T-cell (primary cell): ENCODE data around the gene DAPK2. TPM values are rescaled to one million over a fixed set of nuclear protein-coding genes. Genes with fewer than 3 reads are reported as not detected.

ENCODE experiments used
- ATAC-seq, 4 experiments: fragments of 200-7000 bp in 3 of 4; fragments of 150-1000 bp in 1 of 4; cut with Tn5 transposase; replicated peaks in 1 of 4; 1 replicate in 3 of 4; 2 replicates in 1 of 4; pipeline ENCODE4 v1.10.0; 2021; ENCODE audit warnings: moderate library complexity in 3 of 4, mild to moderate bottlenecking in 2 of 4, moderate number of reproducible peaks in 1 of 4
- CTCF ChIA-PET, 2 donors: fragments of 300-600 bp; sonication (Branson Sonifier 250); formaldehyde crosslinking; loops; one replicate each; lab custom pipeline; 2022; ENCODE audit warnings: antibody characterized with exemption in 2 of 2; lab: Charles Lee
- POLR2A ChIA-PET, 2 donors: fragments of 300-600 bp; sonication (Branson Sonifier 250); formaldehyde crosslinking; loops; one replicate each; lab custom pipeline; 2022; ENCODE audit warnings: antibody characterized with exemption in 2 of 2; lab: Charles Lee
- DNase-seq, 35 experiments: peaks; one replicate each; pipeline versions ENCODE4 v3.0.0 to v3.0.0-alpha.2; 2013 to 2023
- H3K27ac ChIP-seq: one replicate; pipeline ENCODE4 v1.5.1; 2013; ENCODE audit warnings: low read length
- H3K27me3 ChIP-seq, 2 experiments: replicated peaks in 1 of 2; 1 replicate in 1 of 2; 2 replicates in 1 of 2; pipeline versions ENCODE4 v1.6.1 to v1.7.0; 2013; ENCODE audit warnings: low read length in 1 of 2, mixed read lengths in 1 of 2; ENCODE audit not compliant: control insufficient read depth in 2 of 2, insufficient read depth in 2 of 2; ENCODE audit errors: extremely low read depth in 1 of 2
- H3K36me3 ChIP-seq, 2 donors: 1 replicate in 1 of 2; 2 replicates in 1 of 2; pipeline versions ENCODE4 v1.6.1 to v1.7.0; 2013; ENCODE audit warnings: low read length in 1 of 2; ENCODE audit not compliant: control insufficient read depth in 2 of 2, insufficient read depth in 1 of 2; ENCODE audit errors: extremely low read depth in 1 of 2
- H3K4me1 ChIP-seq, 2 experiments: 1 replicate in 1 of 2; 2 replicates in 1 of 2; pipeline versions ENCODE4 v1.6.1 to v1.7.0; 2013; ENCODE audit warnings: low read length in 2 of 2, mixed read lengths in 1 of 2; ENCODE audit not compliant: insufficient read depth in 2 of 2, control insufficient read depth in 1 of 2; ENCODE audit errors: extremely low read depth in 1 of 2
- H3K4me3 ChIP-seq, 2 donors: 1 replicate in 1 of 2; 2 replicates in 1 of 2; pipeline versions ENCODE4 v1.5.1 to v1.7.0; 2013; ENCODE audit warnings: mild to moderate bottlenecking in 2 of 2, low read length in 1 of 2, moderate library complexity in 1 of 2; ENCODE audit not compliant: control insufficient read depth in 1 of 2; ENCODE audit errors: extremely low read depth in 1 of 2
- H3K9me3 ChIP-seq: 2 replicates; pipeline ENCODE4 v1.7.0; 2013
- H3K27ac Mint-ChIP-seq, 2 donors: one replicate each; pipeline ENCODE4 v1.8.0; 2020 to 2021; ENCODE audit warnings: mild to moderate bottlenecking in 2 of 2, mixed read lengths in 2 of 2
- H3K27me3 Mint-ChIP-seq, 2 donors: one replicate each; pipeline ENCODE4 v1.8.0; 2021 to 2022; ENCODE audit warnings: mixed read lengths in 2 of 2
- H3K36me3 Mint-ChIP-seq: one replicate; pipeline ENCODE4 v1.8.0; 2021; ENCODE audit warnings: mixed read lengths
- H3K4me1 Mint-ChIP-seq, 3 donors: one replicate each; pipeline ENCODE4 v1.8.0; 2020 to 2022; ENCODE audit warnings: mixed read lengths in 3 of 3, mild to moderate bottlenecking in 1 of 3
- H3K4me3 Mint-ChIP-seq, 3 donors: one replicate each; pipeline ENCODE4 v1.8.0; 2020 to 2022; ENCODE audit warnings: mild to moderate bottlenecking in 3 of 3, mixed read lengths in 3 of 3, moderate library complexity in 3 of 3
- H3K9me3 Mint-ChIP-seq, 3 donors: one replicate each; pipeline ENCODE4 v1.8.0; 2020 to 2022; ENCODE audit warnings: mixed read lengths in 3 of 3
- WGBS: methylation state at CpG from one replicate; pipeline ENCODE4 v1.1.5; 2013; ENCODE audit warnings: missing lambda C conversion rate; ENCODE audit not compliant: insufficient coverage; 5-methylcytosine and 5-hydroxymethylcytosine counted together
- total RNA-seq, 35 experiments: library from RNA in 6 of 35; stranded (reverse) in 6 of 35; fragments of 120-200 nt in 1 of 35; gene quantifications; one replicate each; pipeline versions ENCODE4 v1.2.1 to v1.2.4 and lab custom pipeline; 2013 to 2026

The DAPK2 gene
- total RNA-seq = 10 to 100 TPM in 1 of 5 donors, 1 to 10 TPM in 3, under 1 TPM in 1; 0.78 to 23.5 (median 6.1) TPM
- total RNA-seq (2013) = 2.8 TPM
- 0.27 to 58.6 (median 6.2) reads per million in 29 experiments for total RNA-seq (lab: John Stamatoyannopoulos, UW)

- Mint-ChIP-seq H3K4me3 (peak within 1 kb of the TSS; percentile 70 to 81 (median 71)), H3K27ac (no peak within 1 kb of the TSS), H3K27me3 (peaks cover 7 to 13% of the 10 kb centered on the region in 2 donors), H3K4me1 (peaks cover 7 to 28% (median 11%) of the 10 kb centered on the region in 3 donors), H3K36me3 (no peaks in the 10 kb centered on the region), H3K9me3 (no peaks in the 10 kb centered on the region)
- Histone ChIP-seq H3K4me3 (peak within 1 kb of the TSS; percentile 49 to 55), H3K27me3 (peaks cover 0 to 41% of the 10 kb centered on the region in 2 experiments), H3K4me1 (peaks cover 0 to 17% of the 10 kb centered on the region in 2 experiments), H3K27ac (no peak within 1 kb of the TSS), H3K36me3 (no peaks in the 10 kb centered on the region), H3K9me3 (no peaks in the 10 kb centered on the region)
- under 1% methylated on average over 37 of the region's 50 CpGs for WGBS
- ChIA-PET POLR2A (interaction anchor here in 1 of 2 donors (0.6 kb wide), 1 partner anchor 105 kb away, joined by 3 read pairs; no protein-coding TSS in a partner anchor), CTCF (interaction anchor here (0.5 to 1.8 kb wide), 15 partner anchors 21 to 437 kb away, joined by 3 to 27 read pairs (median 4); no protein-coding TSS in a partner anchor)
- peak in 34 of 35 experiments; percentile 14 to 82 (median 44) for DNase-seq
- peak; percentile 89 to 93 (median 92) for ATAC-seq
These were observed at the start of gene DAPK2 for GRCh38 chr15:64046421-64047153. DAPK2 (minus strand) TSS chr15:64046485; CDS start chr15:64040261, 6,224 bp downstream.

- peaks cover 10% of the 10 kb centered on the region for H3K36me3 Mint-ChIP-seq
- no peaks in the 10 kb centered on the region for H3K27me3 Mint-ChIP-seq
- no peaks in the 10 kb centered on the region for H3K9me3 Mint-ChIP-seq
- Histone ChIP-seq H3K4me1 (peaks cover 41 to 51% of the 10 kb centered on the region in 2 experiments), H3K4me3 (peak overlapping the region; percentile 15 to 94), H3K27me3 (no peaks in the 10 kb centered on the region), H3K27ac (peak overlapping the region; percentile 88), H3K9me3 (no peaks in the 10 kb centered on the region), H3K36me3 (no peaks in the 10 kb centered on the region)
- POLR2A ChIA-PET = interaction anchor here (0.6 kb wide), 2 partner anchors 254 to 493 kb away, joined by 3 to 9 read pairs; no protein-coding TSS in a partner anchor
- DNase-seq = no peak
- no peak for ATAC-seq
- peaks cover 82 to 86% (median 83%) of the 10 kb centered on the region in 3 donors for H3K4me1 Mint-ChIP-seq
- peak overlapping the region; percentile 99 for H3K4me3 Mint-ChIP-seq
- 50% methylated on average over 2 of the region's 4 CpGs for WGBS
- CTCF ChIA-PET = interaction anchor here (0.5 to 1.2 kb wide), 4 partner anchors 10 to 236 kb away, joined by 3 to 6 read pairs (median 3); no protein-coding TSS in a partner anchor
- H3K27ac Mint-ChIP-seq = peak overlapping the region; percentile 94 to 100
These were observed 49.1 kb upstream of the DAPK2 start for GRCh38 chr15:64095431-64095794.

DNA sequence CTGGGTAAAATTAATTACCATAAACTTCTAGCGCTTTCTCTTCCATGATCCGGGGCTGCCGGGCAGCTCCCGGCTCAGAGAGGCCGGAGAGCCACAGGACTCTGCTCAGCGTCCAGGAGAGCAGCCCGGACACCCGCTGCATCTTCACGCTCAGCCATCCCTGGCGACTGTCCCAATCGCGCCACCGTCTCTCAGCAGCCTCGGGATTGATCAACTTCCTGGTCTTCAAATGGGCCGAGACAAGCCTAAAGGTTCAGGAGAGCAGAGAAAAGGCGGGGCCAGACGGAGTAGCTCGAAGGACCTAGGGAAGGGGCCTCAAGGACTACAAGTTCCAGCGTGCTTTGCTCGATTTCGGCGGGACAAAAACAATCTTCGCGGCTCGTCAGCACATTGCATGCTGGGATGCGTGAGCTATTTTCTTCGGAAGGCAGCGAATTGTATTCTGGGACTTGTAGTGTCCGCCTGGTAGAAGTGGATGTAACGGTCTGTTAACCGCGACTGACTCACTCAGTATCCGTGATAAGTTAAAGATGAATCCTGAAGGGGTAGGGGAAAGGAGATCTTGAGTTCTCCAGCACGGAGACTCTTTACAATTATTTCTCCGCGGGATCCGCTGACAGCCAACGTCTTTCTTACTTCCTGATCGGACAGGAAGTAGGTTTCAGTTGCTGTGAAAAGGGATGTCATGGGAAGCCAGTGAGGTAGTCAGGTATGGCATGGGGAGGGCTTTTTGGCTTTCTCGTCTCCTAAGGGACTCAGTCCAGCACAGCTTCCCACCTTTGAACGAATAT is 47.5 kb upstream of the DAPK2 start, which contains the start of gene CIAO2A:
TSS of gene CIAO2A (minus strand) at position 212 of the 791 bp plus-strand sequence. CDS start at position 142, 70 bp downstream.
- H3K4me1 ChIP-seq = peaks cover 39 to 51% of the 10 kb centered on the region in 2 experiments
- H3K9me3 ChIP-seq = no peaks in the 10 kb centered on the region
- ChIA-PET POLR2A (interaction anchor here (0.6 to 1.0 kb wide), 7 partner anchors 13 to 1212 kb away, joined by 3 to 7 read pairs (median 4); no protein-coding TSS in a partner anchor), CTCF (interaction anchor here (0.5 to 1.3 kb wide), 9 partner anchors 19 to 801 kb away, joined by 3 to 11 read pairs (median 4); partner anchors contain the start of genes PPIB (in 1 of the 2) and ZNF609 (in 1 of the 2))
- H3K27me3 ChIP-seq = no peaks in the 10 kb centered on the region
- Mint-ChIP-seq H3K27ac (peak within 1 kb of the TSS; percentile 98 to 100), H3K9me3 (no peaks in the 10 kb centered on the region), H3K27me3 (no peaks in the 10 kb centered on the region), H3K36me3 (peaks cover 16% of the 10 kb centered on the region), H3K4me3 (peak within 1 kb of the TSS; percentile 99), H3K4me1 (peaks cover 73 to 84% (median 83%) of the 10 kb centered on the region in 3 donors)
- ATAC-seq (peak; percentile 74 to 78 (median 75)), DNase-seq (peak; percentile 76 to 96 (median 89))
- WGBS = under 1% methylated on average over 36 of the region's 41 CpGs
- peak within 1 kb of the TSS; percentile 88 for H3K27ac ChIP-seq
- peak within 1 kb of the TSS; percentile 64 to 85 for H3K4me3 ChIP-seq
- peaks cover 0 to 1% of the 10 kb centered on the region in 2 donors for H3K36me3 ChIP-seq

- CTCF ChIA-PET = interaction anchor here in 1 of 2 donors (0.5 to 1.3 kb wide), 6 partner anchors 24 to 483 kb away, joined by 3 to 6 read pairs (median 4); partner anchors contain the start of genes PPIB and ZNF609
- no peaks in the 10 kb centered on the region for H3K27me3 ChIP-seq
- Mint-ChIP-seq H3K27me3 (no peaks in the 10 kb centered on the region), H3K9me3 (no peaks in the 10 kb centered on the region), H3K27ac (peak overlapping the region; percentile 98 to 100), H3K4me1 (peaks cover 67 to 82% (median 78%) of the 10 kb centered on the region in 3 donors), H3K36me3 (peaks cover 20% of the 10 kb centered on the region), H3K4me3 (peak overlapping the region; percentile 99)
- ATAC-seq = no peak
- POLR2A ChIA-PET = interaction anchor here (0.5 to 1.0 kb wide), 4 partner anchors 62 to 448 kb away, joined by 3 to 4 read pairs (median 3); no protein-coding TSS in a partner anchor
- H3K27ac ChIP-seq = peak overlapping the region; percentile 88
- peaks cover 0 to 8% of the 10 kb centered on the region in 2 donors for H3K36me3 ChIP-seq
- H3K4me1 ChIP-seq = peaks cover 38 to 51% of the 10 kb centered on the region in 2 experiments
- H3K4me3 ChIP-seq = peak overlapping the region; percentile 64 to 85
- peak in 24 of 35 experiments; percentile 2 to 54 (median 13) for DNase-seq
- no peaks in the 10 kb centered on the region for H3K9me3 ChIP-seq
- WGBS = 4% methylated on average over 20 of the region's 22 CpGs
These were observed 46.8 kb upstream of the DAPK2 start for GRCh38 chr15:64092864-64093626.

DNA sequence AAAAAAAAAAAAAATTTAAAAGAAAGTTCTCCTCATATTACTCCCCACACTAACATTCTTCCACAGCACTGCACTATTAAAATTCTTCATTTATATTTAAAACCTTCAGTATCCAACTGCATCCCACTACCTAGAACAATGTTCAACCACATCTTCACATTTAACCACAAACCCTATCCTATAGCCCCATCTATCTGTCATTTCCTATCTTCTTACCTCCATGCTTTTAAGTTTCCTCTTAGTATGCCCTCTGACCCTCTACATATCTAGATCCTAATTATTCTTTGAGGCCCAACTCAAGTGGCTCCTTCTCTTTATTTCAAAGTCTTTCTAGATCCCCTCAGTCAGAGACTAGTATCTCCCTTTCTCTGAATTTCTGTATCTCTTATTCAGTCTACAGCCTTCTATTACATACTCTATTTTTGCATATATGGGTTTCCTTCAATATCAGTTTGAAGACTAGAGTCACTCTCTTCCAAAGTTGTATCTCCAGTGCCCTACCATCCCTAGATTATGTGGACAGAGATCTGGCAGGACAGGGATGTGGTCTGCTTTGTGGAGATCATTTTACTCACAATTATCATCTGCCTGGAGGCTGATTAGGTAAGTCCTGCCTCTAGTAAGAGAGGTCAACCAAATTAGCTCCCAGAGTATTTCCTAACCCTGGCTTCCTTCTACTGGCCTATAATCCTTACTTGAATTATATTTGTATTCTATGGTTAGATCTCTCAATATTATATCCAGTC is 46.0 kb upstream of the DAPK2 start:
- Mint-ChIP-seq H3K4me1 (peaks cover 59 to 74% (median 70%) of the 10 kb centered on the region in 3 donors), H3K27me3 (no peaks in the 10 kb centered on the region), H3K9me3 (no peaks in the 10 kb centered on the region), H3K36me3 (peaks cover 27% of the 10 kb centered on the region), H3K27ac (peak overlapping the region; percentile 98 to 100), H3K4me3 (peak overlapping the region; percentile 99)
- no peak overlapping the region for H3K27ac ChIP-seq
- peaks cover 0 to 14% of the 10 kb centered on the region in 2 donors for H3K36me3 ChIP-seq
- no peaks in the 10 kb centered on the region for H3K9me3 ChIP-seq
- ChIA-PET CTCF (interaction anchor here in 1 of 2 donors (0.8 to 1.4 kb wide), 2 partner anchors 339 to 340 kb away, joined by 4 read pairs; no protein-coding TSS in a partner anchor), POLR2A (interaction anchor here in 1 of 2 donors (0.5 kb wide), 1 partner anchor 378 kb away, joined by 3 read pairs; no protein-coding TSS in a partner anchor)
- peaks cover 30 to 47% of the 10 kb centered on the region in 2 experiments for H3K4me1 ChIP-seq
- DNase-seq (peak in 1 of 35 experiments; percentile 63), ATAC-seq (no peak)
- H3K27me3 ChIP-seq = no peaks in the 10 kb centered on the region
- no peak overlapping the region for H3K4me3 ChIP-seq
